Pancreas (tissue), 10 donors: ENCODE results near the gene AKR7A3. TPM values are rescaled to one million over a fixed set of nuclear protein-coding genes. Genes with fewer than 3 reads are reported as not detected.
A peak's percentile ranks its signal among the peaks of the same experiment; 100 is the strongest.

Experiments
- ATAC-seq, 4 donors: fragments of 200-7000 bp; cut with Tn5 transposase; one replicate each; pipeline versions ENCODE4 v1.8.0 to v1.9.1; 2020; ENCODE audit warnings: mild to moderate bottlenecking in 4 of 4, moderate library complexity in 4 of 4
- DNase-seq, 6 donors: peaks; one replicate each; pipeline ENCODE4 v3.0.0-alpha.2; 2020
- FAIRE-seq: peaks from 2 replicates; lab custom pipeline; 2012; peaks lifted over from hg19 to GRCh38; lab: Jason Lieb, UNC
- H3K27ac ChIP-seq, 4 donors: fragments of 200-600 bp; sonication (generic); 1 replicate in 3 of 4; 2 replicates in 1 of 4; pipeline versions ENCODE4 v1.5.0 to v1.8.0; 2020
- H3K27me3 ChIP-seq, 4 donors: fragments of 200-600 bp; one replicate each; pipeline ENCODE4 v1.8.0; 2021
- H3K36me3 ChIP-seq, 3 donors: fragments of 200-600 bp; sonication (generic) in 1 of 3; one replicate each; pipeline versions ENCODE4 v1.5.0 to v1.8.0; 2020 to 2021
- H3K4me1 ChIP-seq, 3 donors: fragments of 200-600 bp; one replicate each; pipeline ENCODE4 v1.8.0; 2021
- H3K4me3 ChIP-seq, 4 donors: fragments of 200-600 bp; sonication (generic) in 2 of 4; one replicate each; pipeline versions ENCODE4 v1.5.0 to v1.8.0; 2020 to 2021
- H3K9me3 ChIP-seq, 4 donors: fragments of 200-600 bp; one replicate each; pipeline ENCODE4 v1.8.0; 2021
- CTCF ChIP-seq, 4 donors: fragments of 200-600 bp; sonication (generic) in 3 of 4; IDR thresholded peaks; one replicate each; pipeline versions ENCODE4 v1.5.0 to v1.8.0; 2021; ENCODE audit warnings: antibody characterized with exemption in 4 of 4
- whole genome bisulfite sequencing, 2 donors: extraction: QIAGEN DNeasy Blood & Tissue Kit; methylation state at CpG; one replicate each; pipeline ENCODE4 v1.1.7; 2013; 5-methylcytosine and 5-hydroxymethylcytosine counted together
- intact Hi-C, 3 donors: fragments of 100-400 bp; cut with DNase I; formaldehyde crosslinking; loops; one replicate each; pipeline versions ENCODE4 v1.11.1 to v1.14.2; 2022
- polyA plus RNA-seq, 2 donors: library from polyadenylated mRNA; stranded (reverse); fragments of 200-250 nt; gene quantifications; one replicate each; pipeline ENCODE4 v1.2.3, GENCODE V29; 2013
- total RNA-seq, 6 donors: library from RNA; stranded (reverse); fragmentation: NEBNext Ultra II Directional in 4 of 6; extraction: Animal tissue kit (Norgen Biotek cat#: 25700) in 4 of 6; gene quantifications; one replicate each; pipeline versions ENCODE4 v1.2.1 to v1.2.4, GENCODE V29; 2021 to 2023
- donor health status: healthy with polysubstance abuse.
- donor health status: DM: no; HTN: no; CAD: no; lungs with moderate emphysema.
- donor health status: DM: no; HTN: no; CAD: no.
- donor health status: control.
- donor health status: control.
- donor health status: Bipolar disorder and iron deficiency.
- donor health status: DM: yes; HTN: yes; CAD: no.
- donor health status: DM: no; HTN: no; CAD: no.
- donor health status: DM: no; HTN: no; CAD: no.
- donor health status: DM: yes; HTN: yes; CAD: no.

AKR7A3 gene
- total and polyA plus RNA-seq, 8 donors: 3.0 to 328 (median 221) TPM

GRCh38 chr1:19315378-19316198 lies 27.0 kb upstream of the AKR7A3 start:
- no peak for ATAC-seq

GRCh38 chr1:19313961-19314882 lies 25.7 kb upstream of the AKR7A3 start:
- FAIRE-seq (no peak), DNase-seq (no peak), ATAC-seq (no peak)
- Histone ChIP-seq H3K27ac (no peak overlapping the region), H3K4me1 (peaks cover 0 to 13% (median 7%) of the 10 kb centered on the region in 3 donors), H3K27me3 (no peaks in the 10 kb centered on the region), H3K9me3 (no peaks in the 10 kb centered on the region), H3K36me3 (no peaks in the 10 kb centered on the region), H3K4me3 (no peak overlapping the region)
- 85 to 90% methylated on average over 10 of the region's 10 CpGs for WGBS, 2 donors
- no peak for TF ChIP-seq CTCF (IDR thresholded peaks at IDR 0.05)
- intact Hi-C loops: no loop called here

More at GRCh38 chr1:19315378-19316198, 27.0 kb upstream of the AKR7A3 start:
- no peaks in the 10 kb centered on the region for H3K36me3 ChIP-seq
- WGBS, 2 donors: 82 to 85% methylated on average over 17 of the region's 17 CpGs
- DNase-seq: no peak
- no peaks in the 10 kb centered on the region for H3K27me3 ChIP-seq
- H3K9me3 ChIP-seq: no peaks in the 10 kb centered on the region
- no peak overlapping the region for H3K27ac ChIP-seq
- intact Hi-C loops: no loop called here
- peaks cover 0 to 12% (median 7%) of the 10 kb centered on the region in 3 donors for H3K4me1 ChIP-seq
- no peak for FAIRE-seq
- H3K4me3 ChIP-seq: no peak overlapping the region
- TF ChIP-seq CTCF (IDR thresholded peaks at IDR 0.05): no peak

GRCh38 chr1:19313636-19313959 lies 25.0 kb upstream of the AKR7A3 start:
- no peak overlapping the region for H3K4me3 ChIP-seq
- H3K9me3 ChIP-seq: no peaks in the 10 kb centered on the region
- peaks cover 0 to 13% (median 7%) of the 10 kb centered on the region in 3 donors for H3K4me1 ChIP-seq
- WGBS, 2 donors: 80 to 82% methylated on average over 4 of the region's 4 CpGs
- H3K36me3 ChIP-seq: no peaks in the 10 kb centered on the region
- intact Hi-C loops: no loop called here
- TF ChIP-seq CTCF (IDR thresholded peaks at IDR 0.05): no peak
- DNase-seq (no peak), FAIRE-seq (no peak), ATAC-seq (no peak)
- no peaks in the 10 kb centered on the region for H3K27me3 ChIP-seq
- H3K27ac ChIP-seq: no peak overlapping the region

GRCh38 chr1:19312782-19313635 lies 24.4 kb upstream of the AKR7A3 start:
- FAIRE-seq (no peak), ATAC-seq (no peak), DNase-seq (no peak)
- intact Hi-C loops: no loop called here
- Histone ChIP-seq H3K4me1 (peaks cover 0 to 13% (median 7%) of the 10 kb centered on the region in 3 donors), H3K36me3 (peaks cover 0 to 4% (median 3%) of the 10 kb centered on the region in 3 donors), H3K9me3 (no peaks in the 10 kb centered on the region), H3K27ac (peak overlapping the region; percentile 65 to 83 (median 80)), H3K27me3 (no peaks in the 10 kb centered on the region), H3K4me3 (peak overlapping the region; percentile 81 to 96 (median 92))
- WGBS, 2 donors: 27 to 33% methylated on average over 20 of the region's 20 CpGs
- no peak for TF ChIP-seq CTCF (IDR thresholded peaks at IDR 0.05)
